B cell (primary cell): ENCODE results near the gene ITLN1.

ENCODE experiments used
- CTCF ChIP-seq: fragments of 200-600 bp; IDR thresholded peaks from one replicate; pipeline ENCODE4 v1.8.0; 2022; ENCODE audit warnings: antibody characterized with exemption, mild to moderate bottlenecking
- EZH2 ChIP-seq: IDR thresholded peaks from 2 replicates; pipeline ENCODE4 v1.6.1; 2012; ENCODE audit warnings: borderline replicate concordance, low read depth, mild to moderate bottlenecking, moderate library complexity, low read length; ENCODE audit not compliant: insufficient read depth, poor library complexity, severe bottlenecking

GRCh38 chr1:160858097-160858496, 26.9 kb downstream of the ITLN1 start:
- TF ChIP-seq CTCF (no peak), EZH2 (no peak)
